Natural killer cell (primary cell): ENCODE measurements around the gene ZBED5. TPM values are rescaled to one million over a fixed set of nuclear protein-coding genes. Genes with fewer than 3 reads are reported as not detected.
"Not testable (repeated sequence)": the region's sequence is repeated elsewhere in the genome, so short reads cannot be mapped to it uniquely, and the experiment has no call there.

ENCODE experiments used
- ATAC-seq, 3 donors: fragments of 150-1000 bp in 2 of 3; fragments of 200-7000 bp in 1 of 3; cut with Tn5 transposase; 1 replicate in 1 of 3; 2 replicates in 2 of 3; pipeline ENCODE4 v1.10.0; 2021; ENCODE audit warnings: mild to moderate bottlenecking in 2 of 3, moderate library complexity in 2 of 3
- DNase-seq, 2 donors: peaks; one replicate each; pipeline versions ENCODE4 v3.0.0 to v3.0.0-alpha.2; 2013 to 2021; ENCODE audit warnings: mixed read lengths in 1 of 2
- H3K27ac ChIP-seq: one replicate; pipeline ENCODE4 v1.5.1; 2013; ENCODE audit warnings: mild to moderate bottlenecking, low read length
- H3K27me3 ChIP-seq: one replicate; pipeline ENCODE4 v1.6.1; 2013; ENCODE audit warnings: low read length; ENCODE audit not compliant: control insufficient read depth, insufficient read depth
- H3K36me3 ChIP-seq: one replicate; pipeline ENCODE4 v1.6.1; 2013; ENCODE audit warnings: low read length; ENCODE audit not compliant: control insufficient read depth, insufficient read depth
- H3K4me1 ChIP-seq: one replicate; pipeline ENCODE4 v1.6.1; 2013; ENCODE audit warnings: low read length; ENCODE audit not compliant: control insufficient read depth, insufficient read depth
- H3K4me3 ChIP-seq: one replicate; pipeline ENCODE4 v1.5.1; 2013; ENCODE audit warnings: low read length
- H3K9me3 ChIP-seq: one replicate; pipeline ENCODE4 v1.6.1; 2013; ENCODE audit warnings: low read length; ENCODE audit not compliant: control insufficient read depth, insufficient read depth
- H3K27ac Mint-ChIP-seq, 2 donors: one replicate each; pipeline ENCODE4 v1.8.0; 2022; ENCODE audit warnings: mild to moderate bottlenecking in 2 of 2, mixed read lengths in 2 of 2, moderate library complexity in 1 of 2
- H3K27me3 Mint-ChIP-seq, 2 donors: one replicate each; pipeline ENCODE4 v1.8.0; 2022; ENCODE audit warnings: low read depth in 2 of 2, mixed read lengths in 2 of 2
- H3K36me3 Mint-ChIP-seq: one replicate; pipeline ENCODE4 v1.8.0; 2022; ENCODE audit warnings: mixed read lengths
- H3K4me1 Mint-ChIP-seq, 2 donors: one replicate each; pipeline ENCODE4 v1.8.0; 2022; ENCODE audit warnings: mixed read lengths in 2 of 2
- H3K4me3 Mint-ChIP-seq: one replicate; pipeline ENCODE4 v1.8.0; 2022; ENCODE audit warnings: mild to moderate bottlenecking, moderate library complexity, mixed read lengths
- H3K9me3 Mint-ChIP-seq, 2 donors: one replicate each; pipeline ENCODE4 v1.8.0; 2022; ENCODE audit warnings: mixed read lengths in 2 of 2
- WGBS: methylation state at CpG from one replicate; pipeline ENCODE4 v1.1.7; 2013; ENCODE audit warnings: missing lambda C conversion rate; ENCODE audit not compliant: insufficient coverage; 5-methylcytosine and 5-hydroxymethylcytosine counted together
- intact Hi-C: fragments of 100-400 bp; cut with micrococcal nuclease; formaldehyde crosslinking; loops from one replicate; pipeline ENCODE4 v1.14.2; 2022
- total RNA-seq, 4 donors: library from RNA; stranded (reverse); fragments of 120-200 nt in 1 of 4; gene quantifications; one replicate each; pipeline versions ENCODE4 v1.2.3 to v1.2.4, GENCODE V29; 2013 to 2022
- TF ChIP-seq, protein P1 (sequence below): fragments of 200-600 bp; IDR thresholded peaks from one replicate; pipeline ENCODE4 v1.8.0; 2022; ENCODE audit warnings: antibody characterized with exemption

ZBED5 gene
- total RNA-seq, 3 donors from 2014 or later (not counting 1 experiment from before 2014, with no cell fraction given): 40.0 to 61.3 (median 53.9) TPM

DNA sequence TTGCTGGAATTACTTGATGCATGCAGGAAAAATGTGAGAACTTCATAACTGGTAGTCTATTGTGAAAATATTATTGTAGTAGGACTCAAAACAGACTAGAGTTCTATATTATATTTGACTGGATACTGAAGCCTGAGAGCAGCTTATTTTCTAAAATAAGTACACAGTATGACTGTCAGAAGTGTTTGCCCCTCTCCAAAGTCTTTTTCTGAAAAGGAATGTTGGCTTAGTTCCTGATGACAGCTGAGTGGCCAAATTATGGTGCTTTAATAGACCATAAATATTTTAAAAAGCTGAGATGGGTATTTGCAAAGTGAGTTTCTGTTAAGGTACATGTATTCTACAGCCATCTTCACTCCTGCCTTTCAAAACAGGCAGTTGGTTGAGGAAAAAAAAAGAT, 13.1 kb downstream of the ZBED5 start:
- no peaks in the 10 kb centered on the region for H3K9me3 Mint-ChIP-seq
- H3K27me3 Mint-ChIP-seq: no peaks in the 10 kb centered on the region
- TF ChIP-seq, protein P1, sequence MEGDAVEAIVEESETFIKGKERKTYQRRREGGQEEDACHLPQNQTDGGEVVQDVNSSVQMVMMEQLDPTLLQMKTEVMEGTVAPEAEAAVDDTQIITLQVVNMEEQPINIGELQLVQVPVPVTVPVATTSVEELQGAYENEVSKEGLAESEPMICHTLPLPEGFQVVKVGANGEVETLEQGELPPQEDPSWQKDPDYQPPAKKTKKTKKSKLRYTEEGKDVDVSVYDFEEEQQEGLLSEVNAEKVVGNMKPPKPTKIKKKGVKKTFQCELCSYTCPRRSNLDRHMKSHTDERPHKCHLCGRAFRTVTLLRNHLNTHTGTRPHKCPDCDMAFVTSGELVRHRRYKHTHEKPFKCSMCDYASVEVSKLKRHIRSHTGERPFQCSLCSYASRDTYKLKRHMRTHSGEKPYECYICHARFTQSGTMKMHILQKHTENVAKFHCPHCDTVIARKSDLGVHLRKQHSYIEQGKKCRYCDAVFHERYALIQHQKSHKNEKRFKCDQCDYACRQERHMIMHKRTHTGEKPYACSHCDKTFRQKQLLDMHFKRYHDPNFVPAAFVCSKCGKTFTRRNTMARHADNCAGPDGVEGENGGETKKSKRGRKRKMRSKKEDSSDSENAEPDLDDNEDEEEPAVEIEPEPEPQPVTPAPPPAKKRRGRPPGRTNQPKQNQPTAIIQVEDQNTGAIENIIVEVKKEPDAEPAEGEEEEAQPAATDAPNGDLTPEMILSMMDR: no peak
- intact Hi-C loops: no loop called here
- Histone ChIP-seq H3K27ac (no peak overlapping the region), H3K36me3 (no peaks in the 10 kb centered on the region), H3K27me3 (no peaks in the 10 kb centered on the region), H3K4me3 (no peak overlapping the region), H3K4me1 (no peaks in the 10 kb centered on the region), H3K9me3 (no peaks in the 10 kb centered on the region)
- no peaks in the 10 kb centered on the region for H3K36me3 Mint-ChIP-seq
- no peak overlapping the region for H3K27ac Mint-ChIP-seq
- ATAC-seq (no peak), DNase-seq (no peak)
- H3K4me3 Mint-ChIP-seq: no peak overlapping the region
- peaks cover 10 to 11% of the 10 kb centered on the region in 2 donors for H3K4me1 Mint-ChIP-seq

DNA sequence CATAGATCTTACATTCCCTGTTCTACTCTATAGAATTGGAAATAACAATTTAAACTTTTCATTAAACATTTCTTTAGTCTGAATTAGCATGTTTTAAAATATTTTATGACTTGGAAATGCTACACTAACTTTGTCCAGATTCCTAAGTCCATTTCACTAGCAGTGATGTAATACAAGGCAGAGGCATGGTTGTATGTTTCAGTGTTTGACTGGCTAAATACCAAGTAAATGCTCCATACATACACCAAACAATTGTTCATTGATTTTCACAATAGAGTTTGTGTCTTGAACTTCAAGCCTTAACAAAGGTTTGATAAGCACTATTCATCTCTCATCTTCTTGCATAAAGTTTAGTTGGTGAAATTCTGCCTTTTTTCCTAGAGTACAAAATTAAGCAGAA, 13.5 kb downstream of the ZBED5 start:
- H3K4me1 Mint-ChIP-seq: peaks cover 10 to 11% of the 10 kb centered on the region in 2 donors
- no peaks in the 10 kb centered on the region for H3K36me3 ChIP-seq
- H3K27me3 ChIP-seq: no peaks in the 10 kb centered on the region
- H3K9me3 ChIP-seq: no peaks in the 10 kb centered on the region
- TF ChIP-seq, protein P1: no peak
- intact Hi-C loops: no loop called here
- H3K4me1 ChIP-seq: no peaks in the 10 kb centered on the region
- ATAC-seq (no peak), DNase-seq (no peak)
- H3K4me3 Mint-ChIP-seq: no peak overlapping the region
- no peak overlapping the region for H3K27ac ChIP-seq
- no peaks in the 10 kb centered on the region for H3K27me3 Mint-ChIP-seq
- H3K36me3 Mint-ChIP-seq: no peaks in the 10 kb centered on the region
- H3K4me3 ChIP-seq: no peak overlapping the region
- no peaks in the 10 kb centered on the region for H3K9me3 Mint-ChIP-seq
- H3K27ac Mint-ChIP-seq: no peak overlapping the region

DNA sequence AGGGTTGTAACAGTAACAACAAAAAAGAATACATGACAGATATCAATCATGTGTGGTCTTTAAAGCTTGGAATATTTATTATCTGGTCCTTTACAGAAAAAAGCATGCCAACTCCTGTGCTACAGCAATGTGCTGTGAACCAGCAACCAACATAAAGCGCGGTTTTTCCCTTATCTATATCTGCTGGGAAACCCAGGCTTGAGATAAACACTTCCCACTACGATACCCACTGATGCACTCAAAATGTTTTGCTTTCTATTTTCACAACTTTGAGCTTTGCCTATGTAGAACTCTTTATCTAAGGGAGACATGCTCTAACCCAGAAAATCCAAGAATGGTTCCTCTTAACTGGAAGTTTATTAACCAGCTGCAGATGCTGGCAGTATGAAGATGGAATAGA, 19.0 kb downstream of the ZBED5 start:
- DNase-seq (no peak), ATAC-seq (no peak)
- TF ChIP-seq, protein P1: no peak
- intact Hi-C loops: no loop called here
- no peaks in the 10 kb centered on the region for H3K4me1 Mint-ChIP-seq
- H3K27me3 ChIP-seq: no peaks in the 10 kb centered on the region
- 68% methylated on average over 3 of the region's 3 CpGs for WGBS
- H3K27ac Mint-ChIP-seq: no peak overlapping the region
- H3K9me3 ChIP-seq: no peaks in the 10 kb centered on the region
- H3K27me3 Mint-ChIP-seq: no peaks in the 10 kb centered on the region
- H3K4me1 ChIP-seq: no peaks in the 10 kb centered on the region
- no peaks in the 10 kb centered on the region for H3K36me3 ChIP-seq
- H3K9me3 Mint-ChIP-seq: no peaks in the 10 kb centered on the region
- H3K4me3 ChIP-seq: no peak overlapping the region
- H3K36me3 Mint-ChIP-seq: no peaks in the 10 kb centered on the region
- no peak overlapping the region for H3K27ac ChIP-seq
- no peak overlapping the region for H3K4me3 Mint-ChIP-seq

DNA sequence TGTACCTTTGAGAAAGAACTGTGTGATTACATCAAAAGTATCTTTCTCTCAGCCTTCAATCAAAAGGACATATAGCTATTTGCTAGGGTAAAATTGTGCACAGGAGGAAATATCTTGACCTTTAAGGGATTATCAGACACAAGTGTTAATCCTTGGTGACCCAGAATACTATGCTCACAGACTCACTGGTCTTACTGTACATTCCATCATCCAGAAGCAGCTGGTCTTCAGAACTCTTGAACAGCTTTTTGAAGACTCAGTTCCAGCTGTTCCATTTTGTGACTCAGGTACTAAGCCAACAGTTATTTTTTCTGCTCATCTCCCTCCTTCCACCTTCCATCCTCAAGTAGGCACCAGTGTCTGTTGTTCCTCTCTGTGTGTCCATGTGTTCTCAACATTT, 19.8 kb downstream of the ZBED5 start:
- Mint-ChIP-seq H3K27ac (no peak overlapping the region), H3K36me3 (no peaks in the 10 kb centered on the region), H3K4me3 (no peak overlapping the region), H3K9me3 (no peaks in the 10 kb centered on the region), H3K4me1 (no peaks in the 10 kb centered on the region), H3K27me3 (no peaks in the 10 kb centered on the region)
- H3K4me3 ChIP-seq: no peak overlapping the region
- no peak for ATAC-seq
- TF ChIP-seq, protein P1: no peak
- DNase-seq: no peak
- no peaks in the 10 kb centered on the region for H3K36me3 ChIP-seq
- H3K27me3 ChIP-seq: no peaks in the 10 kb centered on the region
- H3K27ac ChIP-seq: no peak overlapping the region
- H3K9me3 ChIP-seq: no peaks in the 10 kb centered on the region
- intact Hi-C loops: no loop called here
- H3K4me1 ChIP-seq: no peaks in the 10 kb centered on the region

DNA sequence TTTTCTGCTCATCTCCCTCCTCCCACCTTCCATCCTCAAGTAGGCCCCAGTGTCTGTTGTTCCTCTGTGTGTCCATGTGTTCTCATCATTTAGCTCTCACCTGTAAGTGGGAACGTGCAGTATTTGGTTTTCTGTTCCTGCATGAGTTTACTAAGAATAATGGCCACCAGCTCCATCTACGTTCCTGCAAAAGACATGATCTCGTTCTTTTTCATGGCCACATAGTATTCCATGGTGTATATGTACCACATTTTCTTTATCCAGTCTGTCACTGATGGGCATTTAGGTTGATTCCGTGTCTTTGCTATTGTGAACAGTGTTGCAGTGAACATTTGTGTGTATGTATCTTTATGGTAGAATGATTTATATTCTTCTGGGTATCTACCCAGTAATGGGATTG, 21.0 kb downstream of the ZBED5 start:
- DNase-seq, H3K4me3 Mint-ChIP-seq, intact Hi-C loops, H3K27ac ChIP-seq, H3K27me3 ChIP-seq, H3K36me3 ChIP-seq, H3K4me3 ChIP-seq, H3K9me3 Mint-ChIP-seq, H3K9me3 ChIP-seq, H3K27me3 Mint-ChIP-seq, ATAC-seq, H3K27ac Mint-ChIP-seq, H3K36me3 Mint-ChIP-seq, H3K4me1 ChIP-seq, H3K4me1 Mint-ChIP-seq: not testable (repeated sequence)
- WGBS: 97% methylated on average over 3 of the region's 4 CpGs
